GM12878 (cell line): ENCODE data around the gene PIK3C2B. TPM values are rescaled to one million over a fixed set of nuclear protein-coding genes. Genes with fewer than 3 reads are reported as not detected.

Experiments used
- ATAC-seq: fragments of 200-7000 bp; cut with Tn5 transposase; 3 replicates; pipeline ENCODE4 v1.9.1; 2020; ENCODE audit warnings: mild to moderate bottlenecking, moderate library complexity
- BruUV-seq: library from RNA; stranded (reverse); fragments of 400-500 nt; replicated peaks from 2 replicates; lab custom pipeline; 2021; lab: Mats Ljungman, UMichigan
- CTCF ChIA-PET: fragments of 300-600 bp; sonication (Branson Sonifier 250); formaldehyde crosslinking; extraction: SDS; loops from one replicate; lab custom pipeline; 2021; ENCODE audit warnings: inconsistent platforms; lab: Yijun Ruan, JAX
- POLR2A ChIA-PET: fragments of 350-600 bp; formaldehyde crosslinking; extraction: SDS; loops from one replicate; lab custom pipeline; 2021; ENCODE audit warnings: inconsistent platforms; lab: Charles Lee
- RAD21 ChIA-PET: fragments of 300-600 bp; sonication (Branson Sonifier 250); formaldehyde crosslinking; loops from one replicate; lab custom pipeline; 2023; ENCODE audit warnings: antibody characterized with exemption; ENCODE audit not compliant: unreplicated experiment; lab: Charles Lee
- SMC1A ChIA-PET: fragments of 300-600 bp; sonication (Branson Sonifier 250); formaldehyde crosslinking; loops from one replicate; lab custom pipeline; 2023; ENCODE audit not compliant: unreplicated experiment, uncharacterized antibody; lab: Charles Lee
- DNase-seq: peaks from one replicate; pipeline ENCODE4 v3.0.0-alpha.2; 2011; ENCODE audit warnings: low read depth, low spot score
- FAIRE-seq: peaks from 3 replicates; lab custom pipeline; 2011; peaks lifted over from hg19 to GRCh38; lab: Jason Lieb, UNC
- H2AFZ ChIP-seq: 2 replicates; pipeline ENCODE4 v1.6.0; 2011; ENCODE audit warnings: low read depth, low read length, control low read depth; ENCODE audit not compliant: control insufficient read depth
- H3K27ac ChIP-seq: 2 replicates; pipeline ENCODE4 v1.5.1; 2011; ENCODE audit warnings: control low read depth; ENCODE audit not compliant: control insufficient read depth, insufficient read depth
- H3K27me3 ChIP-seq, 2 experiments: replicated peaks in 1 of 2; 2 replicates each; pipeline versions ENCODE4 v1.6.0 to v1.6.1; 2011; ENCODE audit warnings: low read length in 1 of 2; ENCODE audit not compliant: control insufficient read depth in 2 of 2, insufficient read depth in 2 of 2
- H3K36me3 ChIP-seq, 2 experiments: 2 replicates each; pipeline ENCODE4 v1.5.1; 2011; ENCODE audit warnings: low read length in 1 of 2; ENCODE audit not compliant: control insufficient read depth in 2 of 2, insufficient read depth in 2 of 2
- H3K4me1 ChIP-seq: 2 replicates; pipeline ENCODE4 v1.6.1; 2011; ENCODE audit warnings: mild to moderate bottlenecking, low read length, moderate library complexity, mixed read lengths; ENCODE audit not compliant: control insufficient read depth, insufficient read depth
- H3K4me2 ChIP-seq: 2 replicates; pipeline ENCODE4 v1.6.0; 2011; ENCODE audit warnings: control low read depth; ENCODE audit not compliant: control insufficient read depth, insufficient read depth
- H3K4me3 ChIP-seq: fragments of 200-600 bp; sonication (generic); 2 replicates; pipeline ENCODE4 v1.5.1; 2016
- H3K79me2 ChIP-seq: 2 replicates; pipeline ENCODE4 v1.6.0; 2011; ENCODE audit warnings: low read length; ENCODE audit not compliant: control insufficient read depth, insufficient read depth
- H3K9ac ChIP-seq: 2 replicates; pipeline ENCODE4 v1.8.0; 2011; ENCODE audit warnings: low read length, control low read depth, mixed read lengths; ENCODE audit not compliant: control insufficient read depth, insufficient read depth
- H3K9me3 ChIP-seq: replicated peaks from 3 replicates; pipeline ENCODE4 v1.5.1; 2011; ENCODE audit warnings: mild to moderate bottlenecking, low read length; ENCODE audit not compliant: control insufficient read depth, insufficient read depth
- H4K20me1 ChIP-seq: 2 replicates; pipeline ENCODE4 v1.6.0; 2011; ENCODE audit not compliant: control insufficient read depth, insufficient read depth
- CBX5 ChIP-seq: sonication (generic); IDR thresholded peaks from 2 replicates; pipeline ENCODE4 v1.6.1; 2016; ENCODE audit warnings: low read depth, moderate library complexity, mild to moderate bottlenecking, inconsistent platforms
- CTCF ChIP-seq, 3 experiments: IDR thresholded peaks in 2 of 3; conservative IDR thresholded peaks in 1 of 3; 2 replicates each; pipeline ENCODE4 v1.5.1; 2011; ENCODE audit warnings: low read depth in 3 of 3, low read length in 3 of 3, mild to moderate bottlenecking in 3 of 3, control low read depth in 2 of 3, moderate library complexity in 2 of 3, inconsistent platforms in 1 of 3, mixed read lengths in 1 of 3; ENCODE audit not compliant: control insufficient read depth in 2 of 3, insufficient read depth in 1 of 3; ENCODE audit errors: extremely low read depth in 1 of 3
- KLF5 ChIP-seq: fragments of 450-650 bp; IDR thresholded peaks from 2 replicates; pipeline ENCODE4 v1.6.1; 2014; ENCODE audit warnings: mild to moderate bottlenecking; ENCODE audit not compliant: partially characterized antibody
- ZBTB33 ChIP-seq: fragments of 450-650 bp; IDR thresholded peaks from 2 replicates; pipeline ENCODE4 v1.6.1; 2017; ENCODE audit warnings: mild to moderate bottlenecking
- WGBS: methylation state at CpG from one replicate; pipeline ENCODE4 v1.1.6; 2016; ENCODE audit warnings: low lambda C conversion rate; ENCODE audit not compliant: insufficient replicate concordance, insufficient coverage; ENCODE audit errors: missing lambda C conversion rate; 5-methylcytosine and 5-hydroxymethylcytosine counted together
- in situ Hi-C: fragments of 300-500 bp; cut with MboI; formaldehyde crosslinking; loops from 9 replicates; pipeline ENCODE4 v1.14.3; 2018; ENCODE audit warnings: mixed read lengths
- intact Hi-C: fragments of 100-400 bp; cut with micrococcal nuclease; formaldehyde crosslinking; loops from one replicate; pipeline ENCODE4 v1.14.2; 2022; ENCODE audit not compliant: unreplicated experiment
- polyA plus RNA-seq, 11 experiments: library from polyadenylated mRNA; depleted of rRNA in 4 of 11; unstranded in 6 of 11; stranded (reverse) in 5 of 11; fragments of >200 nt; fragmentation: Nextera tagmentation in 4 of 11; fragmentation: Illumina TruSeq in 1 of 11; extraction: Ambion mirVana in 4 of 11; extraction: Trizol in 1 of 11; gene quantifications; 1 replicate in 1 of 11; 2 replicates in 10 of 11; pipeline versions ENCODE4 v1.2.1 to v1.2.3, GENCODE V29; 2011 to 2016; ENCODE audit warnings: inconsistent platforms in 2 of 11, missing spikeins in 2 of 11, low read depth in 1 of 11
- total RNA-seq, 4 experiments: library from RNA; depleted of rRNA in 3 of 4; stranded (reverse); fragments of >200 nt in 3 of 4; fragmentation: Illumina TruSeq in 1 of 4; extraction: Trizol in 1 of 4; gene quantifications; 2 replicates each; pipeline versions ENCODE4 v1.2.1 to v1.2.3, GENCODE V29; 2013 to 2021

The PIK3C2B gene
- total and polyA plus RNA-seq, 10 of the 15 experiments (the other 5 are each of a cell fraction or from before 2014, with no cell fraction given): 2.2 to 38.1 (median 11.4) TPM

GRCh38 chr1:204523605-204524215 is 29.1 kb upstream of the PIK3C2B start:
- RAD21 ChIA-PET: interaction anchor here (1.2 to 4.1 kb wide), 4 partner anchors 7 to 42 kb away, joined by 5 to 27 read pairs (median 10); partner anchors contain the start of gene MDM4
- SMC1A ChIA-PET: interaction anchor here (1.3 to 6.8 kb wide), 5 partner anchors 7 to 77 kb away, joined by 3 to 57 read pairs (median 17); partner anchors contain the start of gene MDM4
- H3K27me3 ChIP-seq: no peaks in the 10 kb centered on the region
- peaks cover 58% of the 10 kb centered on the region for H3K79me2 ChIP-seq
- H3K9ac ChIP-seq: no peak overlapping the region
- H3K4me2 ChIP-seq: no peak overlapping the region
- CTCF ChIA-PET: interaction anchor here (0.8 to 2.3 kb wide), 7 partner anchors 8 to 284 kb away, joined by 3 to 13 read pairs (median 6); partner anchors contain the start of gene MDM4
- no peak for FAIRE-seq
- H3K9me3 ChIP-seq: peaks cover 9% of the 10 kb centered on the region
- H2AFZ ChIP-seq: no peak overlapping the region
- no peak for DNase-seq
- intact Hi-C loops: no loop called here
- in situ Hi-C loops: loop anchor here (25.0 kb wide), 1 partner anchor 1236 kb away; no protein-coding TSS in a partner anchor
- no peak for ATAC-seq
- H3K4me3 ChIP-seq: no peak overlapping the region
- H3K27ac ChIP-seq: peak overlapping the region; percentile 1; the same call in 1 of the 2 replicates
- no TSS peak for BruUV-seq
- TF ChIP-seq KLF5: peak; percentile 67
- no peak for TF ChIP-seq CTCF (IDR thresholded peaks at IDR 0.05 in 2 of 3, conservative IDR thresholded peaks at IDR 0.05 in 1 of 3; ENCODE audit: control insufficient read depth in 2 of 3, extremely low read depth in 1 of 3, insufficient read depth in 1 of 3, low read depth in 3 of 3, low read length in 3 of 3)
- TF ChIP-seq CBX5: peak; percentile 77; the same call in 1 of the 2 replicates
- peak; percentile 92 for TF ChIP-seq ZBTB33
- TF ChIP-seq, all 136 proteins: peak for 3
- peaks cover 12 to 16% of the 10 kb centered on the region in 2 experiments; a peak in 3 of 4 replicates for H3K36me3 ChIP-seq
- 76% methylated on average over 9 of the region's 9 CpGs for WGBS
- H4K20me1 ChIP-seq: no peaks in the 10 kb centered on the region; the same call in 1 of the 2 replicates
- POLR2A ChIA-PET: interaction anchor here (0.6 to 2.0 kb wide), 2 partner anchors 8 to 32 kb away, joined by 3 to 20 read pairs; partner anchors contain the start of gene MDM4
- H3K4me1 ChIP-seq: peaks cover 35% of the 10 kb centered on the region
